ENCODE data around the gene CEP170.
"Not testable (repeated sequence)": the region's sequence is repeated elsewhere in the genome, so short reads cannot be mapped to it uniquely, and the experiment has no call there.

CEP170 gene

GRCh38 chr1:243164911-243165310 lies 90.2 kb downstream of the CEP170 start:
- not testable (repeated sequence) for H3K4me1 ChIP-seq (ENCODE audit: low read depth, poor library complexity, severe bottlenecking); H3K4me2 ChIP-seq; H2AFZ ChIP-seq (ENCODE audit: low read depth); H4K20me1 ChIP-seq (ENCODE audit: insufficient read depth); H3K36me3 ChIP-seq (ENCODE audit: insufficient read depth); H3K79me2 ChIP-seq (ENCODE audit: insufficient read depth, low read depth); H3K27ac ChIP-seq; H3K27me3 ChIP-seq (ENCODE audit: insufficient read depth, low read depth); H3K4me3 ChIP-seq (IDR thresholded peaks at IDR 0.05; ENCODE audit: insufficient read depth, low read depth, low read length); H3K9ac ChIP-seq

- not testable (repeated sequence) for H3K4me2 ChIP-seq; H3K27ac ChIP-seq; H3K27me3 ChIP-seq (ENCODE audit: insufficient read depth, low read depth); H3K4me1 ChIP-seq (ENCODE audit: low read depth, poor library complexity, severe bottlenecking); H4K20me1 ChIP-seq (ENCODE audit: insufficient read depth); H3K36me3 ChIP-seq (ENCODE audit: insufficient read depth); H3K4me3 ChIP-seq (IDR thresholded peaks at IDR 0.05; ENCODE audit: insufficient read depth, low read depth, low read length); H3K9ac ChIP-seq; H2AFZ ChIP-seq (ENCODE audit: low read depth); H3K79me2 ChIP-seq (ENCODE audit: insufficient read depth, low read depth)
Observed at GRCh38 chr1:243150906-243151305, 104.2 kb downstream of the CEP170 start.

- H3K27me3 ChIP-seq (ENCODE audit: insufficient read depth, low read depth); H4K20me1 ChIP-seq (ENCODE audit: insufficient read depth); H3K79me2 ChIP-seq (ENCODE audit: insufficient read depth, low read depth); H3K27ac ChIP-seq; H3K4me2 ChIP-seq; H2AFZ ChIP-seq (ENCODE audit: low read depth); H3K4me1 ChIP-seq (ENCODE audit: low read depth, poor library complexity, severe bottlenecking); H3K4me3 ChIP-seq (IDR thresholded peaks at IDR 0.05; ENCODE audit: insufficient read depth, low read depth, low read length); H3K9ac ChIP-seq; H3K36me3 ChIP-seq (ENCODE audit: insufficient read depth): not testable (repeated sequence)
Observed at GRCh38 chr1:243149120-243149519, 106.0 kb downstream of the CEP170 start.

- H3K79me2 ChIP-seq (ENCODE audit: insufficient read depth, low read depth); H3K4me3 ChIP-seq (IDR thresholded peaks at IDR 0.05; ENCODE audit: insufficient read depth, low read depth, low read length); H4K20me1 ChIP-seq (ENCODE audit: insufficient read depth); H3K4me2 ChIP-seq; H3K9ac ChIP-seq; H2AFZ ChIP-seq (ENCODE audit: low read depth); H3K4me1 ChIP-seq (ENCODE audit: low read depth, poor library complexity, severe bottlenecking); H3K27me3 ChIP-seq (ENCODE audit: insufficient read depth, low read depth); H3K36me3 ChIP-seq (ENCODE audit: insufficient read depth); H3K27ac ChIP-seq: not testable (repeated sequence)
Observed at GRCh38 chr1:243147351-243147750, 107.7 kb downstream of the CEP170 start.

- not testable (repeated sequence) for H2AFZ ChIP-seq (ENCODE audit: low read depth); H3K27me3 ChIP-seq (ENCODE audit: insufficient read depth, low read depth); H3K4me3 ChIP-seq (IDR thresholded peaks at IDR 0.05; ENCODE audit: insufficient read depth, low read depth, low read length); H3K27ac ChIP-seq; H4K20me1 ChIP-seq (ENCODE audit: insufficient read depth); H3K36me3 ChIP-seq (ENCODE audit: insufficient read depth); H3K79me2 ChIP-seq (ENCODE audit: insufficient read depth, low read depth); H3K4me1 ChIP-seq (ENCODE audit: low read depth, poor library complexity, severe bottlenecking); H3K4me2 ChIP-seq; H3K9ac ChIP-seq
Observed at GRCh38 chr1:243140498-243140897, 114.6 kb downstream of the CEP170 start.

- H3K4me1 ChIP-seq (ENCODE audit: low read depth, poor library complexity, severe bottlenecking); H3K36me3 ChIP-seq (ENCODE audit: insufficient read depth); H3K4me2 ChIP-seq: not testable (repeated sequence)
Observed at GRCh38 chr1:243122876-243123409, 132.1 kb downstream of the CEP170 start.

GRCh38 chr1:243121939-243122338 lies 133.1 kb downstream of the CEP170 start:
- not testable (repeated sequence) for H3K79me2 ChIP-seq (ENCODE audit: insufficient read depth, low read depth); H3K4me1 ChIP-seq (ENCODE audit: low read depth, poor library complexity, severe bottlenecking); H2AFZ ChIP-seq (ENCODE audit: low read depth); H3K27ac ChIP-seq; H3K9ac ChIP-seq; H3K27me3 ChIP-seq (ENCODE audit: insufficient read depth, low read depth); H3K4me3 ChIP-seq (IDR thresholded peaks at IDR 0.05; ENCODE audit: insufficient read depth, low read depth, low read length); H3K4me2 ChIP-seq; H3K36me3 ChIP-seq (ENCODE audit: insufficient read depth); H4K20me1 ChIP-seq (ENCODE audit: insufficient read depth)

More at GRCh38 chr1:243122876-243123409, 132.1 kb downstream of the CEP170 start:
- H3K79me2 ChIP-seq (ENCODE audit: insufficient read depth, low read depth); H4K20me1 ChIP-seq (ENCODE audit: insufficient read depth); H2AFZ ChIP-seq (ENCODE audit: low read depth); H3K9ac ChIP-seq; H3K27me3 ChIP-seq (ENCODE audit: insufficient read depth, low read depth); H3K27ac ChIP-seq; H3K4me3 ChIP-seq (IDR thresholded peaks at IDR 0.05; ENCODE audit: insufficient read depth, low read depth, low read length): not testable (repeated sequence)

GRCh38 chr1:243118601-243119322 lies 136.3 kb downstream of the CEP170 start:
- not testable (repeated sequence) for H4K20me1 ChIP-seq (ENCODE audit: insufficient read depth); H3K27ac ChIP-seq; H3K79me2 ChIP-seq (ENCODE audit: insufficient read depth, low read depth); H3K9ac ChIP-seq; H3K27me3 ChIP-seq (ENCODE audit: insufficient read depth, low read depth); H2AFZ ChIP-seq (ENCODE audit: low read depth); H3K4me1 ChIP-seq (ENCODE audit: low read depth, poor library complexity, severe bottlenecking); H3K4me3 ChIP-seq (IDR thresholded peaks at IDR 0.05; ENCODE audit: insufficient read depth, low read depth, low read length); H3K36me3 ChIP-seq (ENCODE audit: insufficient read depth); H3K4me2 ChIP-seq

- H3K27ac ChIP-seq; H3K36me3 ChIP-seq (ENCODE audit: insufficient read depth); H3K4me2 ChIP-seq; H4K20me1 ChIP-seq (ENCODE audit: insufficient read depth); H3K27me3 ChIP-seq (ENCODE audit: insufficient read depth, low read depth); H3K79me2 ChIP-seq (ENCODE audit: insufficient read depth, low read depth); H2AFZ ChIP-seq (ENCODE audit: low read depth); H3K4me1 ChIP-seq (ENCODE audit: low read depth, poor library complexity, severe bottlenecking); H3K9ac ChIP-seq; H3K4me3 ChIP-seq (IDR thresholded peaks at IDR 0.05; ENCODE audit: insufficient read depth, low read depth, low read length): not testable (repeated sequence)
Observed at GRCh38 chr1:243116187-243116586, 138.9 kb downstream of the CEP170 start.

- not testable (repeated sequence) for H3K79me2 ChIP-seq (ENCODE audit: insufficient read depth, low read depth); H3K27ac ChIP-seq; H3K4me2 ChIP-seq; H3K27me3 ChIP-seq (ENCODE audit: insufficient read depth, low read depth); H3K9ac ChIP-seq; H3K4me1 ChIP-seq (ENCODE audit: low read depth, poor library complexity, severe bottlenecking); H4K20me1 ChIP-seq (ENCODE audit: insufficient read depth); H3K4me3 ChIP-seq (IDR thresholded peaks at IDR 0.05; ENCODE audit: insufficient read depth, low read depth, low read length); H3K36me3 ChIP-seq (ENCODE audit: insufficient read depth); H2AFZ ChIP-seq (ENCODE audit: low read depth)
Observed at GRCh38 chr1:243114769-243115168, 140.3 kb downstream of the CEP170 start.
